Neural cell (in vitro differentiated cells): ENCODE data around the gene DBR1. TPM values are rescaled to one million over a fixed set of nuclear protein-coding genes. Genes with fewer than 3 reads are reported as not detected.

Experiments used
- H2AFZ ChIP-seq: fragments of 200-600, 300-800 bp; sonication (generic), shearing (Covaris generic); 2 replicates; pipeline ENCODE4 v1.6.0; 2014; ENCODE audit warnings: low read depth, mild to moderate bottlenecking, antibody characterized with exemption, low read length, moderate library complexity
- H3F3A ChIP-seq: fragments of 200-600 bp; shearing (Covaris generic); 2 replicates; pipeline ENCODE4 v1.6.1; 2016; ENCODE audit warnings: mild to moderate bottlenecking, moderate library complexity, mixed read lengths, antibody characterized with exemption, low read length; ENCODE audit not compliant: insufficient read depth, poor library complexity, severe bottlenecking
- H3K27ac ChIP-seq: fragments of 200-600, 300-800 bp; sonication (generic), shearing (Covaris generic); 2 replicates; pipeline ENCODE4 v1.5.1; 2014; ENCODE audit warnings: mild to moderate bottlenecking, low read length, moderate library complexity
- H3K27me3 ChIP-seq: fragments of 300-800, 200-600 bp; sonication (generic), shearing (Covaris generic); 2 replicates; pipeline ENCODE4 v1.6.0; 2014; ENCODE audit warnings: mild to moderate bottlenecking, low read depth, low read length, moderate library complexity; ENCODE audit not compliant: insufficient read depth
- H3K36me3 ChIP-seq: fragments of 300-800, 200-600 bp; sonication (generic), shearing (Covaris generic); 2 replicates; pipeline ENCODE4 v1.5.1; 2014; ENCODE audit warnings: mild to moderate bottlenecking, antibody characterized with exemption, low read length, moderate library complexity; ENCODE audit not compliant: insufficient read depth
- H3K4me2 ChIP-seq: fragments of 300-800, 200-600 bp; sonication (generic), shearing (Covaris generic); 2 replicates; pipeline ENCODE4 v1.6.0; 2014; ENCODE audit warnings: mild to moderate bottlenecking, low read length
- H3K4me3 ChIP-seq: fragments of 300-800, 200-600 bp; sonication (generic), shearing (Covaris generic); 2 replicates; pipeline ENCODE4 v1.5.1; 2014; ENCODE audit warnings: mild to moderate bottlenecking, low read length, moderate library complexity
- H3K79me2 ChIP-seq: fragments of 200-600 bp; shearing (Covaris generic); replicated peaks from 2 replicates; pipeline ENCODE4 v1.6.0; 2014; ENCODE audit warnings: mild to moderate bottlenecking, low read length, moderate library complexity; ENCODE audit not compliant: insufficient read depth
- H3K9ac ChIP-seq: fragments of 300-800, 200-600 bp; sonication (generic), shearing (Covaris generic); 2 replicates; pipeline ENCODE4 v1.6.1; 2016; ENCODE audit warnings: mild to moderate bottlenecking, low read length, mixed read lengths
- H3K9me2 ChIP-seq: fragments of 200-600 bp; shearing (Covaris generic); 2 replicates; pipeline ENCODE4 v1.6.1; 2016; ENCODE audit warnings: mild to moderate bottlenecking, low read length, mixed read lengths; ENCODE audit not compliant: insufficient read depth
- H3K9me3 ChIP-seq: fragments of 200-600, 300-800 bp; sonication (generic), shearing (Covaris generic); 2 replicates; pipeline ENCODE4 v1.6.1; 2016; ENCODE audit warnings: mild to moderate bottlenecking, mixed run types, low read length, moderate library complexity, mixed read lengths
- H4K20me1 ChIP-seq: fragments of 200-600 bp; shearing (Covaris generic); 2 replicates; pipeline ENCODE4 v1.6.1; 2016; ENCODE audit warnings: mild to moderate bottlenecking, mixed run types; ENCODE audit not compliant: insufficient read depth
- EP300 ChIP-seq: fragments of 450-650 bp; conservative IDR thresholded peaks from 2 replicates; pipeline ENCODE4 v1.6.1; 2014; ENCODE audit warnings: antibody characterized with exemption, mild to moderate bottlenecking, moderate library complexity; ENCODE audit not compliant: poor library complexity, severe bottlenecking
- EZH2 ChIP-seq: fragments of 200-600, 300-800 bp; shearing (Covaris generic), sonication (generic); IDR thresholded peaks from 2 replicates; pipeline ENCODE4 v1.6.1; 2014; ENCODE audit warnings: antibody characterized with exemption, low read length, borderline replicate concordance, mild to moderate bottlenecking; ENCODE audit not compliant: insufficient read depth, poor library complexity, severe bottlenecking
- MXI1 ChIP-seq: fragments of 450-650 bp; conservative IDR thresholded peaks from 2 replicates; pipeline ENCODE4 v1.6.1; 2014; ENCODE audit warnings: antibody characterized with exemption, mild to moderate bottlenecking; ENCODE audit not compliant: poor library complexity, severe bottlenecking
- POLR2AphosphoS5 ChIP-seq: IDR thresholded peaks from 2 replicates; pipeline ENCODE4 v1.6.1; 2012
- RAD21 ChIP-seq: fragments of 450-650 bp; conservative IDR thresholded peaks from 2 replicates; pipeline ENCODE4 v1.6.1; 2014; ENCODE audit warnings: antibody characterized with exemption, mild to moderate bottlenecking, moderate library complexity
- SMC3 ChIP-seq: fragments of 450-650 bp; conservative IDR thresholded peaks from 2 replicates; pipeline ENCODE4 v1.6.1; 2014; ENCODE audit warnings: antibody characterized with exemption, mild to moderate bottlenecking, moderate library complexity; ENCODE audit not compliant: poor library complexity
- TAF1 ChIP-seq: IDR thresholded peaks from 2 replicates; pipeline ENCODE4 v1.6.1; 2012; ENCODE audit warnings: low read depth
- polyA plus RNA-seq: library from polyadenylated mRNA; depleted of rRNA; stranded (reverse); fragments of >200 nt; gene quantifications from 2 replicates; pipeline ENCODE4 v1.2.3, GENCODE V29; 2014
- TF ChIP-seq, protein P1 (sequence below): fragments of 450-650 bp; IDR thresholded peaks from 2 replicates; pipeline ENCODE4 v1.5.1; 2014; ENCODE audit warnings: antibody characterized with exemption, mild to moderate bottlenecking, moderate library complexity; ENCODE audit not compliant: poor library complexity, severe bottlenecking
- TF ChIP-seq, protein P2 (sequence below): IDR thresholded peaks from 2 replicates; pipeline ENCODE4 v1.6.1; 2012; ENCODE audit warnings: borderline replicate concordance

DBR1 gene
- polyA plus RNA-seq, 1 donor from 2014 or later: 32.4 TPM

DNA sequence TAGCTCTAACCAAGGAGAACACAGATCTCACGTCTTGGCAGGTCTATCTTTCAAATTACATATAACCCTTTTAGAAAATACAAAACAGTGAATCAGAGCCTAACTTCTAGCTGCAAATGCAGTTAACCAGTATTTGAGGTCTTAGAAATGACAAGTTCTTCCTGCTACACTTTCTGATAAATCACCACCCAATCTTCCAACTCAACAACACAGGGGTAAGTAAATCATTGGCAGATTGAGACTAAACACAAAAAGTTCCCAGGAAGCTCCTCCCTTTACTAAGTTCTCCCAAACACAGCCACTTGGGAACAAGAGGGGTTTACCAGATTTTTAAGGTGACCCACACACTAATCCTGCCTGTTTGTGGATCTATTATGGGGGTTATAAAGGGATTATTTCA, 42.5 kb downstream of the DBR1 start, which contains the start of gene A4GNT:
Gene A4GNT, minus strand, starts transcription at position 152 of the 400 bp plus-strand sequence. CDS start 1,134 bp downstream, outside the sequence.
- Histone ChIP-seq H3K27me3 (no peaks in the 10 kb centered on the region), H3K4me2 (no peak within 1 kb of the TSS), H3F3A (no peaks in the 10 kb centered on the region), H3K36me3 (no peaks in the 10 kb centered on the region), H3K27ac (no peak within 1 kb of the TSS), H3K9me2 (no peaks in the 10 kb centered on the region), H3K9ac (no peak within 1 kb of the TSS), H4K20me1 (no peaks in the 10 kb centered on the region), H3K9me3 (no peaks in the 10 kb centered on the region), H3K79me2 (no peaks in the 10 kb centered on the region), H3K4me3 (no peak within 1 kb of the TSS), H2AFZ (no peak within 1 kb of the TSS)
- no peak for TF ChIP-seq POLR2AphosphoS5
- TF ChIP-seq, protein P1, sequence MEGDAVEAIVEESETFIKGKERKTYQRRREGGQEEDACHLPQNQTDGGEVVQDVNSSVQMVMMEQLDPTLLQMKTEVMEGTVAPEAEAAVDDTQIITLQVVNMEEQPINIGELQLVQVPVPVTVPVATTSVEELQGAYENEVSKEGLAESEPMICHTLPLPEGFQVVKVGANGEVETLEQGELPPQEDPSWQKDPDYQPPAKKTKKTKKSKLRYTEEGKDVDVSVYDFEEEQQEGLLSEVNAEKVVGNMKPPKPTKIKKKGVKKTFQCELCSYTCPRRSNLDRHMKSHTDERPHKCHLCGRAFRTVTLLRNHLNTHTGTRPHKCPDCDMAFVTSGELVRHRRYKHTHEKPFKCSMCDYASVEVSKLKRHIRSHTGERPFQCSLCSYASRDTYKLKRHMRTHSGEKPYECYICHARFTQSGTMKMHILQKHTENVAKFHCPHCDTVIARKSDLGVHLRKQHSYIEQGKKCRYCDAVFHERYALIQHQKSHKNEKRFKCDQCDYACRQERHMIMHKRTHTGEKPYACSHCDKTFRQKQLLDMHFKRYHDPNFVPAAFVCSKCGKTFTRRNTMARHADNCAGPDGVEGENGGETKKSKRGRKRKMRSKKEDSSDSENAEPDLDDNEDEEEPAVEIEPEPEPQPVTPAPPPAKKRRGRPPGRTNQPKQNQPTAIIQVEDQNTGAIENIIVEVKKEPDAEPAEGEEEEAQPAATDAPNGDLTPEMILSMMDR: no peak
- no peak for TF ChIP-seq RAD21
- no peak for TF ChIP-seq TAF1
- TF ChIP-seq EP300: no peak

DNA sequence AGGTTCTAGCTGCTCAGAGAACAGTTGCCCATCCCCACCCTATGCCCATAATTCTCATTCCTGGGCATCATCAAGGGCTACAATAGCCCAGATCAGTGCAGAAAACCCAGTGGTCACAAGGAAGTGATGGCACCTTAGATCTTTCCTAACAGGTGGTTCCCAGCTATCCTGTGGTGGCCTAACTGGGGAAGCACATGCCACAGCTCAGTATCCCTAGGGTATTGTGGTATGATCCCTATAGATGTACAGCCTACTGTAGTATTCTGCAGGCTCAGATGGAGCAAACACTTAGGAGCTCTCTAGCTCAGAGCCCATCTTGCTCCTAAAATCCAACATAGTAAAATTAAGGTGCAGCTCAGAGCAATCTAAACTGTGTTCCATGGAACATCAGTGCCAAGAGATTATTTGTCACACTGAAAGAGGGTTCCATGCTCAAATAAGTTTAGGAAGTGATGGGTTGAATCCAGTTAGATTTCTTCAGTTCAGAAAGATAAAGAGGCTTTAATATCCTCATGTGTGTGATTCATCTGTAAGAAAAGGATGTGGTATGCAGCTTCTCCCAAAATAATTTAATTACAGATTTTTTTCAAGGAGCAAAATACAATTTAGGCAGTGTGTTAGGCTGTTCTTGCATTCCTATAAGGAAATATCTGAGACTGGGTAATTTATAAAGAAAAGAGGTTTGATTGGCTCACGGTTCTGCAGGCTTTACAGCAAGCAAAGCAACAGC, 46.9 kb downstream of the DBR1 start:
- no peak overlapping the region for H3K27ac ChIP-seq
- H3K79me2 ChIP-seq: no peaks in the 10 kb centered on the region
- H4K20me1 ChIP-seq: no peaks in the 10 kb centered on the region
- no peaks in the 10 kb centered on the region for H3K9me2 ChIP-seq
- no peak overlapping the region for H2AFZ ChIP-seq
- H3K27me3 ChIP-seq: no peaks in the 10 kb centered on the region
- TF ChIP-seq, protein P2, sequence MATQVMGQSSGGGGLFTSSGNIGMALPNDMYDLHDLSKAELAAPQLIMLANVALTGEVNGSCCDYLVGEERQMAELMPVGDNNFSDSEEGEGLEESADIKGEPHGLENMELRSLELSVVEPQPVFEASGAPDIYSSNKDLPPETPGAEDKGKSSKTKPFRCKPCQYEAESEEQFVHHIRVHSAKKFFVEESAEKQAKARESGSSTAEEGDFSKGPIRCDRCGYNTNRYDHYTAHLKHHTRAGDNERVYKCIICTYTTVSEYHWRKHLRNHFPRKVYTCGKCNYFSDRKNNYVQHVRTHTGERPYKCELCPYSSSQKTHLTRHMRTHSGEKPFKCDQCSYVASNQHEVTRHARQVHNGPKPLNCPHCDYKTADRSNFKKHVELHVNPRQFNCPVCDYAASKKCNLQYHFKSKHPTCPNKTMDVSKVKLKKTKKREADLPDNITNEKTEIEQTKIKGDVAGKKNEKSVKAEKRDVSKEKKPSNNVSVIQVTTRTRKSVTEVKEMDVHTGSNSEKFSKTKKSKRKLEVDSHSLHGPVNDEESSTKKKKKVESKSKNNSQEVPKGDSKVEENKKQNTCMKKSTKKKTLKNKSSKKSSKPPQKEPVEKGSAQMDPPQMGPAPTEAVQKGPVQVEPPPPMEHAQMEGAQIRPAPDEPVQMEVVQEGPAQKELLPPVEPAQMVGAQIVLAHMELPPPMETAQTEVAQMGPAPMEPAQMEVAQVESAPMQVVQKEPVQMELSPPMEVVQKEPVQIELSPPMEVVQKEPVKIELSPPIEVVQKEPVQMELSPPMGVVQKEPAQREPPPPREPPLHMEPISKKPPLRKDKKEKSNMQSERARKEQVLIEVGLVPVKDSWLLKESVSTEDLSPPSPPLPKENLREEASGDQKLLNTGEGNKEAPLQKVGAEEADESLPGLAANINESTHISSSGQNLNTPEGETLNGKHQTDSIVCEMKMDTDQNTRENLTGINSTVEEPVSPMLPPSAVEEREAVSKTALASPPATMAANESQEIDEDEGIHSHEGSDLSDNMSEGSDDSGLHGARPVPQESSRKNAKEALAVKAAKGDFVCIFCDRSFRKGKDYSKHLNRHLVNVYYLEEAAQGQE: no peak
- TF ChIP-seq MXI1 (no peak), EP300 (no peak), POLR2AphosphoS5 (no peak), SMC3 (no peak), TAF1 (no peak), RAD21 (no peak), EZH2 (no peak)
- TF ChIP-seq, protein P1: no peak
- H3K36me3 ChIP-seq: no peaks in the 10 kb centered on the region
- no peak overlapping the region for H3K4me2 ChIP-seq
- no peaks in the 10 kb centered on the region for H3K9me3 ChIP-seq
- no peak overlapping the region for H3K4me3 ChIP-seq
- H3F3A ChIP-seq: no peaks in the 10 kb centered on the region
- no peak overlapping the region for H3K9ac ChIP-seq
